Chondrocyte (in vitro differentiated cells): ENCODE results near the gene WFDC6. TPM values are rescaled to one million over a fixed set of nuclear protein-coding genes. Genes with fewer than 3 reads are reported as not detected.

Experiments used
- DNase-seq: peaks from one replicate; pipeline ENCODE4 v3.0.0; 2021; ENCODE audit warnings: mixed read lengths, low spot score
- H3K27ac Mint-ChIP-seq: one replicate; pipeline ENCODE4 v1.8.0; 2021; ENCODE audit warnings: mild to moderate bottlenecking, moderate library complexity, mixed read lengths; ENCODE audit not compliant: unreplicated experiment
- H3K27me3 Mint-ChIP-seq: 2 replicates; pipeline ENCODE4 v1.8.0; 2021; ENCODE audit warnings: low read depth, mixed read lengths
- H3K36me3 Mint-ChIP-seq: 2 replicates; pipeline ENCODE4 v1.8.0; 2021; ENCODE audit warnings: low read depth, mixed read lengths
- H3K4me1 Mint-ChIP-seq: 2 replicates; pipeline ENCODE4 v1.8.0; 2021; ENCODE audit warnings: low read depth, mild to moderate bottlenecking, mixed read lengths
- H3K4me3 Mint-ChIP-seq: one replicate; pipeline ENCODE4 v1.8.0; 2021; ENCODE audit warnings: mild to moderate bottlenecking, moderate library complexity, mixed read lengths; ENCODE audit not compliant: unreplicated experiment
- H3K9me3 Mint-ChIP-seq: 2 replicates; pipeline ENCODE4 v1.8.0; 2021; ENCODE audit warnings: low read depth, mixed read lengths
- CTCF ChIP-seq: fragments of 200-600 bp; sonication (generic); IDR thresholded peaks from 2 replicates; pipeline ENCODE4 v1.5.0; 2021; ENCODE audit warnings: antibody characterized with exemption, mild to moderate bottlenecking, moderate library complexity
- total RNA-seq: library from RNA; stranded (reverse); gene quantifications from 3 replicates; pipeline ENCODE4 v1.2.1, GENCODE V29; 2021

Gene WFDC6
- total RNA-seq, 1 donor from 2014 or later, result not detected

GRCh38 chr20:45518282-45518681, 21.0 kb downstream of the WFDC6 start:
- H3K27ac Mint-ChIP-seq, result no peak overlapping the region
- H3K27me3 Mint-ChIP-seq, result peaks cover 9% of the 10 kb centered on the region
- no peaks in the 10 kb centered on the region for H3K4me1 Mint-ChIP-seq
- H3K36me3 Mint-ChIP-seq, result no peaks in the 10 kb centered on the region
- no peaks in the 10 kb centered on the region for H3K9me3 Mint-ChIP-seq
- no peak overlapping the region for H3K4me3 Mint-ChIP-seq
- DNase-seq, result no peak
- TF ChIP-seq CTCF, result no peak

GRCh38 chr20:45515147-45515913, 24.0 kb downstream of the WFDC6 start, which contains the start of gene SPINT3:
TSS of gene SPINT3 (minus strand) at chr20:45515622. CDS start at chr20:45515608, 14 bp downstream.
- no peak for TF ChIP-seq CTCF
- Mint-ChIP-seq H3K27ac (no peak within 1 kb of the TSS), H3K27me3 (peaks cover 10% of the 10 kb centered on the region), H3K4me3 (no peak within 1 kb of the TSS), H3K9me3 (no peaks in the 10 kb centered on the region), H3K36me3 (no peaks in the 10 kb centered on the region), H3K4me1 (no peaks in the 10 kb centered on the region)
- DNase-seq, result no peak

- Mint-ChIP-seq H3K27me3 (peaks cover 18% of the 10 kb centered on the region), H3K36me3 (no peaks in the 10 kb centered on the region), H3K9me3 (no peaks in the 10 kb centered on the region), H3K4me1 (no peaks in the 10 kb centered on the region), H3K27ac (no peak overlapping the region), H3K4me3 (no peak overlapping the region)
- DNase-seq, result no peak
- TF ChIP-seq CTCF, result no peak
These were observed 28.9 kb downstream of the WFDC6 start for GRCh38 chr20:45510242-45510862.

- H3K9me3 Mint-ChIP-seq, result no peaks in the 10 kb centered on the region
- no peak for DNase-seq
- no peaks in the 10 kb centered on the region for H3K36me3 Mint-ChIP-seq
- no peak overlapping the region for H3K4me3 Mint-ChIP-seq
- no peak overlapping the region for H3K27ac Mint-ChIP-seq
- H3K27me3 Mint-ChIP-seq, result peaks cover 16% of the 10 kb centered on the region
- no peak for TF ChIP-seq CTCF
- H3K4me1 Mint-ChIP-seq, result no peaks in the 10 kb centered on the region
These were observed 30.2 kb downstream of the WFDC6 start for GRCh38 chr20:45509091-45509490.

- no peak overlapping the region for H3K4me3 Mint-ChIP-seq
- peaks cover 17% of the 10 kb centered on the region for H3K27me3 Mint-ChIP-seq
- no peak for DNase-seq
- H3K4me1 Mint-ChIP-seq, result no peaks in the 10 kb centered on the region
- no peaks in the 10 kb centered on the region for H3K36me3 Mint-ChIP-seq
- no peaks in the 10 kb centered on the region for H3K9me3 Mint-ChIP-seq
- H3K27ac Mint-ChIP-seq, result no peak overlapping the region
- no peak for TF ChIP-seq CTCF
These were observed 31.0 kb downstream of the WFDC6 start for GRCh38 chr20:45508068-45508886.
